GM12872 (cell line): ENCODE data around the gene COL18A1.

ENCODE experiments used
- TF ChIP-seq, protein P1 (sequence below): IDR thresholded peaks from 3 replicates; pipeline ENCODE4 v1.5.1; 2011; ENCODE audit warnings: low read depth, mild to moderate bottlenecking, low read length, moderate library complexity; ENCODE audit not compliant: insufficient read depth

Gene COL18A1

DNA sequence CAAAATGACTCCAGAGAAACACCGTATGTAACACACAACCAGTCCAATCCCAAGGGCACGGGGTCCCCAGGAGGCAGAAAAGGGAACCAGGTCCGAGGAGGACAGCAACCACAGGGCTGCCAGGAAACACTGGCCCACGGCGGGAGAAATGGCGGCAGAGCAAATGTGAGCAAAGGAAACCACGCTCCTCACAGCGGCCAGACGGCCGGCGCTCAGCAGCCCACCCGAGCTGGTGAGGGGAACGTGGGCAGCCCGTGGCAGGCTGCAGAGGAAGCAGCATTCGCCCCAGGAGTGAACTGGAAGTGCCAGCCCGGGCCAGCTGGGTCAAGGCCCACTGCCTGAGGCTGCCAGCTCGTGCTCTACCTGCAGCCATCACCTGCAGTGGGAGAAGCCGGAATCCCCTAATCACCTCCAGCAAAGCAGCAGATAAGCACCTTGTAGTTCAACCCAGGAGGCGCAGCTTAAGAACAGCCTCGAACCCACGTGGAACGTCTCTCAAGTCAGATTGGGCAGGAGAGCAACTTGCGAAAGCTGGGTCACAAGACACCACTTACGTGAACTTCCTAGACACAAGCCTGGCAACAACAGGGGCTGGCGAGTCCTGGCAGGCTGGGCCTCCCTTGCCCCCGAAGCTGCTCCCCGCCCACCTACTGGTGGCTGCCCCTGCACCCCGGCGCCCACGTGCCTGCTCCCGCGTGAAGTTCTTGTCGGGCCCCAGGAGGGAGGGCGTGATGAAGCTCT lies 130.5 kb downstream of the COL18A1 start:
- TF ChIP-seq, protein P1, sequence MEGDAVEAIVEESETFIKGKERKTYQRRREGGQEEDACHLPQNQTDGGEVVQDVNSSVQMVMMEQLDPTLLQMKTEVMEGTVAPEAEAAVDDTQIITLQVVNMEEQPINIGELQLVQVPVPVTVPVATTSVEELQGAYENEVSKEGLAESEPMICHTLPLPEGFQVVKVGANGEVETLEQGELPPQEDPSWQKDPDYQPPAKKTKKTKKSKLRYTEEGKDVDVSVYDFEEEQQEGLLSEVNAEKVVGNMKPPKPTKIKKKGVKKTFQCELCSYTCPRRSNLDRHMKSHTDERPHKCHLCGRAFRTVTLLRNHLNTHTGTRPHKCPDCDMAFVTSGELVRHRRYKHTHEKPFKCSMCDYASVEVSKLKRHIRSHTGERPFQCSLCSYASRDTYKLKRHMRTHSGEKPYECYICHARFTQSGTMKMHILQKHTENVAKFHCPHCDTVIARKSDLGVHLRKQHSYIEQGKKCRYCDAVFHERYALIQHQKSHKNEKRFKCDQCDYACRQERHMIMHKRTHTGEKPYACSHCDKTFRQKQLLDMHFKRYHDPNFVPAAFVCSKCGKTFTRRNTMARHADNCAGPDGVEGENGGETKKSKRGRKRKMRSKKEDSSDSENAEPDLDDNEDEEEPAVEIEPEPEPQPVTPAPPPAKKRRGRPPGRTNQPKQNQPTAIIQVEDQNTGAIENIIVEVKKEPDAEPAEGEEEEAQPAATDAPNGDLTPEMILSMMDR, result no peak

DNA sequence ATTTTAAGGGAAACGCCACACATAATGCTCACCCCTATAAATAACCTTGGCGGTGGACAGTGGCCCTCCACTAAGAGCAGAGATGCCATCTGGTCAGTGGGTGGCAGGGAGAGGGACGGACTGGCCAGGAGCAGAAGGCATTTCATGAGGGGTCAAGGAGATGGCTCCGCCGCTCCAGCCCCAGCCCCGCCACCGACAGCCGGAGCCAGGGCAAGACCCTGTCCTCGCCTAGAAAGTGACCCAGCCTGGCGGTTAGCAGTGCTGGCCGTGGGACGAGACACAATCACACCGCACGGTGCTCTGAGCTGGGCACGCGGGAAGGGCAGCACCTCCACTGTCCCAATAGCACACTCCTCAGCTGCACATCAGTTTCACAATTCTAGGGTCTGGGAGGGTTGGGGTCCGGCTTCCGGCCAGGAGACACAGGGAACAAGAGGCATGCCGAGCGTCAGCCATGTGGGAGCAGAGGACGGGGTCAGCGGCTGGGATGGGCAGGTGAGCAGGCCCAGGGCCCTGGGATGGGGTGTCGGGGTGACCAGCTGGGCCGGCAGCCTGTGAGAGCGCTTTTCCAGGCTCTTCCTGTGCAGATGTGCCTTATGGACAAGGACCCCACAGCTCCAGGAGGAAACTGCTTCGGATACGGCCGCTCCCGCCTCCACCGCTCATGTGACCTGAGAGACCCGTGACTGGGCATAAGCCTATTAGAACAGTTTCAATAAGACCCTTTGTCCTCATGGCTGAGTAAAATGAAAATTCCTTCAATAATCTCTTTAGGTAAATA lies 131.5 kb downstream of the COL18A1 start:
- TF ChIP-seq, protein P1, result no peak

DNA sequence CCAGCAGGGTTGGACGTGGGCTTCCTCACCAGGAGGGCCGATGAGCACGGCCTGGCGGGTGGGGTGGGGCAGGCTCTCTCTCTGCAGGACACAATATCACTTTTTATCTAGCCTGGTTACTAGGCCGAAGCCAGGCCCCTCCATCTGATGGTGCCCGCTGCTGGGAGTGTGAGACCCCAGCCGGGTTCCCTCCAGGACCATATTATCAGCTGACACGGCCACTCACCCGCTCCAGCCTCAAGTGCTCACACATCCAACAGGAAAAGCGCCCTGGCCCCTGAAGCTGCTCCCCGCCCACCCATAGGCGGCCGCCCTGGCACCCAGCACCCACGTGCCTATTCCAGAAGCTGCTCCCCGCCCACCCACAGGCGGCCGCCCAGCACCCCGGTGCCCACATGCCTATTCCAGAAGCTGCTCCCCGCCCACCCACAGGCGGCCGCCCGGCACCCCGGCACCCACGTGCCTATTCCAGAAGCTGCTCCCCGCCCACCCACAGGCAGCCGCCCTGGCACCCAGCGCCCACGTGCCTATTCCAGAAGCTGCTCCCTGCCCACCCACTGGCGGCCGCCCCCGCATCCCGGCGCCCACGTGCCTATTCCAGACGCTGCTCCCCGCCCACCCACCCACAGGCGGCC lies 132.3 kb downstream of the COL18A1 start:
- TF ChIP-seq, protein P1, result no peak

DNA sequence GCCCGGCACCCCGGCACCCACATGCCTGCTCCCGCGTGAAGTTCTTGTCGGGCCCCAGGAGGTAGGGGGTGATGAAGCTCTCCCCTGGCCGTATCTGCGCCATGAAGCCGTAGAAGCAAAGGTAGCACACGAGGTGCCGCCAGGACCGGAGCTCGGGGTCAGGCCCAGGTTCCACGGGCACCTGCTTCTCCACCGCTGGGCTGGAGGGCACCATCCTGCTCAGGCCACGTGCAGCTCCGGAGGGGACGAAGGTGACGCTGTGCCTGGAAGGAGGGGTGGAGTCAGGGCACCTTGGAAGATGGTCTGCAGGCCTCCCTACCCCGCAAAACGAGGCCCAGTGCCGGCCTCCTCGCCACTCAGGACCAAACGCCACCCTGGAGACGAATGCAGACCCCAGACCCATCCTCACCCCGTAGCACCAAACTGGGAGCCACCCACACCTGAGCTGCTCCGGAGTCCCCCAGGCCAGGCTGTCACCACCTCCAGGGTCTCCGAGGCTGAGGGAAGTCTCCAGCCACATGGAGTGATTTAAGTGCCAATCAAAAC lies 132.9 kb downstream of the COL18A1 start:
- TF ChIP-seq, protein P1, result no peak

DNA sequence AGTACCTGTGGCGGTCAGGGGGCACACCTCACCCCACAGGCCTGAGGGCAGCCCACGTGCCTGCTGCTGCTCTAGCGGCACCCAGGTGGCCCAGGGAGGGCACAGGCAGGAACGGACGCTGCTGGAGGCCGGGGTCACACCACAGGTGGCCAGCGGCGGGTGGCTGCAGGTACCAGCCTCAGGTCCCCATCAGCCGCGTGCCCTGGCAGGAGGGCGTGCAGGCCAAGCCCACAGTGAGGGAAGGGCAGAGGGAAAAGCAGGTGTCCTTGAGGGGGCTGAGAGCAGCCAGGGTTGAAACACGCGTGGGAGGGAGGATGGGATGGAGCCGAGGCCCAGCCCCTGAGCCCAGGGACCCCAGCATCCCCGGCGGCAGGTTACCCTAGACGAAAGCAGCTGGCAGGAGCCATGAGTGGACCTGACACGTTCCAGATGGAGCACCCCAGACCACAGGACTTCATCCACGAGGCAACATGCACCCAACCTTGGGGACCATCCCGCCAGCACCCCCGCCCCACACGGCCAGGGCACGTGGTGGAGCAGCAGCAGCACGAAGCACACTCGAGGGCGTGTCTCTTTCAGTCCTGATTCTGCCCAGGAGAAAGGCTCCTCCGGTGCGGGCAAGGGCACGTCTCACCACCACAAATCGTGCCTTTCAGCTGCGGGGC lies 133.5 kb downstream of the COL18A1 start:
- TF ChIP-seq, protein P1, result no peak

DNA sequence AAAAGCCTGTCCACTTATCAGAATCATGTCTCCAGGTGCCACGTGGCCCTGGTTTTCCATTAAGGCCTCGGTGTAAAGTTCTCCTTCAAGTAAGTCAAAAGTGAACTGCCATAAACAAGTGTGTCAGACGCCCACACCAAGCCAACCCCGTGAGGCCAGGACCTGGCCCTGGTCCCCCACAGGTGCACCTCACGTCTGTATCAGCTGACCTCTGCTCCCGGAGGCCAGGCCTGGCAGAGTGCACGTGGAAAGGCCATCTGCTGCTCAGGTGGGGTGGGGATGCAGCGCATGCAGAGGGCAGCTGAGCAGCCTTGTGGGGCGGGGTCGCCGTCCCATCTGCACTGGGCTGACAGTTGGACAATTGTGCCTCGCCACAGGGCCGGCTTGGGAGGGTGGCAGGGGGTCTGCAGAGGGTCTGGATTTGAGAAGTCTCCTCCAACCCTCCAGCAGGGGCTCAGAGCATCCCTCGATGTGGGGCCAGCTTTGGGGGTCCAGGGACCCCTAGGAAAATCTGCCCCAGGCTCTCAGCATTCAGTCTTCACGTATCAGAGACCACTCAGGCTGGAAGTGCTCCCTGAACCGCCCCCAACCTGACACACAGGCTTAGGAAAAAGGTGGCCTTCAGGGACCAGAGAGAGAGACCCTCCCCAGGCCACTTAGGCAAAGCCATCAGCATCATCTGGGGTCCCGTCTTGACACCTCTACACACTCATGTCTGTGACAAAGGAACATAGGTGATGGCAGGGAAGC lies 134.3 kb downstream of the COL18A1 start:
- TF ChIP-seq, protein P1, result no peak
